ENCODE data around the gene CEBPG. TPM values are rescaled to one million over a fixed set of nuclear protein-coding genes. Genes with fewer than 3 reads are reported as not detected.
A peak's percentile ranks its signal among the peaks of the same experiment; 100 is the strongest.

CEBPG gene
- total RNA-seq, 1 donor from 2014 or later: 75.1 TPM

GRCh38 chr19:33432015-33432414 is 58.5 kb downstream of the CEBPG start:
- no peak for TF ChIP-seq CTCF (IDR thresholded peaks at IDR 0.05; ENCODE audit: partially characterized antibody, unreplicated experiment)
- peaks cover 57% of the 10 kb centered on the region for H3K4me1 Mint-ChIP-seq (ENCODE audit: low read depth, unreplicated experiment)
- H3K4me3 Mint-ChIP-seq (ENCODE audit: unreplicated experiment): peak overlapping the region; percentile 37
- H3K36me3 Mint-ChIP-seq (ENCODE audit: unreplicated experiment): no peaks in the 10 kb centered on the region
- peak; percentile 9 for DNase-seq
- peaks cover 10% of the 10 kb centered on the region for H3K27me3 Mint-ChIP-seq (ENCODE audit: unreplicated experiment)
- peak overlapping the region; percentile 46 for H3K27ac Mint-ChIP-seq (ENCODE audit: unreplicated experiment)
- peaks cover 5% of the 10 kb centered on the region for H3K9me3 Mint-ChIP-seq (ENCODE audit: unreplicated experiment)

Other genes starting within 250 kb of the CEBPG start
- gene WDR88, start 241.6 kb upstream of the CEBPG start, total RNA-seq (ENCODE audit: unreplicated experiment): not detected
- gene LRP3, start 179.4 kb upstream of the CEBPG start, total RNA-seq (ENCODE audit: unreplicated experiment): 46.9 TPM
- not detected for gene SLC7A10, start 147.9 kb upstream of the CEBPG start, total RNA-seq (ENCODE audit: unreplicated experiment)
- 0.66 TPM for gene CEBPA, start 71.2 kb upstream of the CEBPG start, total RNA-seq (ENCODE audit: unreplicated experiment)
- 93.3 TPM for gene PEPD, start 148.1 kb downstream of the CEBPG start, total RNA-seq (ENCODE audit: unreplicated experiment)
- 235 TPM for gene CHST8, start 248.2 kb downstream of the CEBPG start, total RNA-seq (ENCODE audit: unreplicated experiment)